Mammary epithelial cell (primary cell): ENCODE data around the gene NUP210.

Source experiments
- EZH2 ChIP-seq: IDR thresholded peaks from 2 replicates; pipeline ENCODE4 v1.6.1; 2012; ENCODE audit warnings: low read length, inconsistent platforms, borderline replicate concordance
- TF ChIP-seq, protein P1 (sequence below), 2 donors: IDR thresholded peaks in 1 of 2; conservative IDR thresholded peaks in 1 of 2; 2 replicates each; pipeline ENCODE4 v1.5.1; 2011 to 2012; ENCODE audit warnings: inconsistent platforms in 2 of 2, low read length in 2 of 2, mild to moderate bottlenecking in 2 of 2, control low read depth in 1 of 2, low read depth in 1 of 2; ENCODE audit not compliant: insufficient read depth in 1 of 2; ENCODE audit errors: extremely low read depth in 1 of 2

DNA sequence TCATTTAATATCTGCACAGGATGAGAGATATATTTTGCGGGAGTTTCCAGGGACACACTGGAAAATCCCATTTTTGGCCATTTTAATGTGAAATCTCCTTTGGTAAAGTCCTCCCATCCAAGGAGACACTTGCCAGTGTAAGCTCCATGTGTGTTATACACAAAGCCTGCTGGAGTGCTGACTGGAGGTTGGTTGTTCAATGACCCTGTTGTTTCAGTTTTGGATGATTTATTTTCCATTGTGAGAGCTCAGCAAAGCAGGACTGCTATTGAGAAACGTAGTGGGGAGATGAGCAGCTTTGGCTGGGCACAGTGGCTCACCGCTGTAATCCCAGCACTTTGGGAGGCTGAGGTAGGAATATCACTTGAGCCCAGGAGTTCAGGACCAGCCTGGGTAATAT, 127.7 kb downstream of the NUP210 start:
- TF ChIP-seq, protein P1, sequence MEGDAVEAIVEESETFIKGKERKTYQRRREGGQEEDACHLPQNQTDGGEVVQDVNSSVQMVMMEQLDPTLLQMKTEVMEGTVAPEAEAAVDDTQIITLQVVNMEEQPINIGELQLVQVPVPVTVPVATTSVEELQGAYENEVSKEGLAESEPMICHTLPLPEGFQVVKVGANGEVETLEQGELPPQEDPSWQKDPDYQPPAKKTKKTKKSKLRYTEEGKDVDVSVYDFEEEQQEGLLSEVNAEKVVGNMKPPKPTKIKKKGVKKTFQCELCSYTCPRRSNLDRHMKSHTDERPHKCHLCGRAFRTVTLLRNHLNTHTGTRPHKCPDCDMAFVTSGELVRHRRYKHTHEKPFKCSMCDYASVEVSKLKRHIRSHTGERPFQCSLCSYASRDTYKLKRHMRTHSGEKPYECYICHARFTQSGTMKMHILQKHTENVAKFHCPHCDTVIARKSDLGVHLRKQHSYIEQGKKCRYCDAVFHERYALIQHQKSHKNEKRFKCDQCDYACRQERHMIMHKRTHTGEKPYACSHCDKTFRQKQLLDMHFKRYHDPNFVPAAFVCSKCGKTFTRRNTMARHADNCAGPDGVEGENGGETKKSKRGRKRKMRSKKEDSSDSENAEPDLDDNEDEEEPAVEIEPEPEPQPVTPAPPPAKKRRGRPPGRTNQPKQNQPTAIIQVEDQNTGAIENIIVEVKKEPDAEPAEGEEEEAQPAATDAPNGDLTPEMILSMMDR (conservative IDR thresholded peaks at IDR 0.05 in 1 of 2, IDR thresholded peaks at IDR 0.05 in 1 of 2; ENCODE audit: extremely low read depth in 1 of 2, insufficient read depth in 1 of 2, low read depth in 1 of 2, low read length in 2 of 2) = no peak
- no peak for TF ChIP-seq EZH2
